SHP77 (cell line): Measurements from ENCODE around the gene UNC79.

Source experiments
- DNase-seq, 2 experiments: peaks; one replicate each; lab custom pipeline; 2025; lab: John Stamatoyannopoulos, UW

The UNC79 gene

DNA sequence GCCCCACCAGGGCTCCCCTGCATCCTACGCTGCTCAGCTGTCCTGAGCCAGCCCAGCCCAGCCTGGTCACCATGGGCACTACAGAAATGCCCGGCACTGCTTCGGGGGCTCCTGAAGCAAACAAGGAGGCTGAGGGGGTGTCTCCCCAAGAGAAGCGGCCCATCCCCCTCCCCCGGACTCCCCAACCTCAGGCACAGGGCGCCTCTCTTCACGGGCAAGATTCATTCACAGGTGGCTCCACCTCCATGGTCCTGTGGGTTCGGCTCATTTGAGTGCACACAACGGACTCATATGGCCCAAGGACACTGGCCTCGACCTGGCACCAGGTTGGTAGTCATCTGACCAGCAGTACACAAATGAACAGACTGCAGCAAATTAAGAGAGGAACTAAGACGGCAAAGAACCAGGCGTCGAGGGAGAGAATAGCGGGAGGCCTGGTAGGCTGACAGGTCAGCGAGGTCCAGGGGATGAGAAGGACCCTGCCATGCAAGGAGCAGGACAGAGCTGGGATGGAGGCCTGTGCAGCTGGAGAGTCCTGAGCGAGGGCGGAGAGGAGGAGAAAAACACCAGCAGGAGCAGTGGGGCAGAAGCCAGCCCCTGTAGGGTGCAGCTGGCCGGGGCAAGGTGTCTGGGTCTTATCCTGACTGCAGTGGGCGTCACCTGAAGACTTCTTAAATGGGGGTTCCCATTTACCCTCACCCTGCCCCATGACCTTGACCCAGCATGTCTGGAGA lies 297.3 kb downstream of the UNC79 start:
- DNase-seq = no peak

DNA sequence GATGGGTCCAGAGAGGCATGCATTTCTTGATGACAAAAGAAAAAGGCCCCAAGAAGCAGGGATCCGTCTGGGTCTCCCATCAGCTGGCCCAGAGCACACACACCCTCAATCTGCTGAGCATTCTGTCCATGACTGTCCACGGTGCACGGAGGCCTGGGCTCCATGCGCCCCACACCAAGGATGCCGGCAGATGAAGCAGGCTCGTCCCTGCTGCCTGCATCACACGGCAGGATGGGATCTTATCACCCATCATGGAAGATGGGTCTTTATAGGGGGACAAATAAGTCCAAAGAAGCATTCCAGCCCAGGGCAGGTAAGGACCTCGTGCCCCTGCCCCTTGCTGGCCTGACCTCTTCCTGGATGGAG lies 297.9 kb downstream of the UNC79 start:
- no peak for DNase-seq

DNA sequence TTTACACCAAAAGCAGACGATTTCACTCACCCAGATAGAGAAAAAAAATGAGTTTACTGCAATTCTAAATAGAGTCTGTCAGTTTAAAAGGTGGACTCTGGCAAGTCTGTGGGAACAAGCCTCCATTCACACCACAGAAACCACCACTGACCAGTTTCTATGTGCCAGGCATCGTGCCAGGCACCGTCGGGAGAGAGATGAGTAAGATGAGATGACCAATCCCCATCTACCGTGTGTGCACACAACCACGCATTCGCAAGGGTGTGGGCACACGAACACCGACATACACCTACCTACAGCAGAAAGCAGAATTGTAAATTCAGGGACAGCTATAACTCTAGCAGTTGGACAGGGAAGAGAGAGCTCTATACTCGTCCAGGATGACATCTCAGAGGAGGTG lies 299.3 kb downstream of the UNC79 start:
- no peak for DNase-seq

DNA sequence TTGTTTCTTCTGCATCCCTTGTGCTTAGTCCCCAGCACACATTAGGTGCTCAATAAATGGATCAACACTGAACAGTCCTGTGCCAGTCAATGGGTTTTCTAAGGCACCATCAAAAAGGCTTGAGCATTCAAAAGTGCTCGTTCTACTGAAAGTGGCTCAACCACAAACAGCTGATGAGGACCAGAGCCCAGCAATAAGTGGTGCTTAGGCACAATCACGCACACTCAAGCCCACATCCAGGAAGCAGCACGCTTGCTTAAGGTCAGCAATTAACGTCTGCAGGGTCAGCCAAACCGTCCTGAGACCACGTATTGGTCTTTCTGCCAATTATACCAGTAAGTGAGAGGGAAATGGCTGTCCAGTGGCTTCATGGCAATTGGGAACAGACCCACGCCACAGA lies 301.0 kb downstream of the UNC79 start:
- no peak for DNase-seq

DNA sequence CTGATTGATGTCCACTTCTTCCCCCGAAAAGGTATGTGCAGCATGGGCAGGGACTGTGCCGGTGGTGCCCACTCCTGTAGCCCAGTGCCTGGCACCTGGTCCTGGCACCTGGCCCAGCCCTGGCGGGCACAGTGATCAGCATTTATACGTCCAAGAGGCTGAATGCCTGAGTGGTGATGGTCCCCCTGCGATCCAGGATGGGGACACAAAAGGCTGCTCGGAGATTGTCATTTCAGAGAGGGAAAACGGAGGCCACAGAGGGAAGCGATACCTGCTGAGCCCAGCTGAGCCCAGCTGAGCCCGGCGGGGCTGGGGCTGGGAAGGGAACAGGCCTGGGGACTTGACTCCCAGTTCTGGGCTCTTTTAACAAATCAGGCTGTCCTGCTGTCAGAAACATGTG lies 301.8 kb downstream of the UNC79 start:
- DNase-seq = no peak

DNA sequence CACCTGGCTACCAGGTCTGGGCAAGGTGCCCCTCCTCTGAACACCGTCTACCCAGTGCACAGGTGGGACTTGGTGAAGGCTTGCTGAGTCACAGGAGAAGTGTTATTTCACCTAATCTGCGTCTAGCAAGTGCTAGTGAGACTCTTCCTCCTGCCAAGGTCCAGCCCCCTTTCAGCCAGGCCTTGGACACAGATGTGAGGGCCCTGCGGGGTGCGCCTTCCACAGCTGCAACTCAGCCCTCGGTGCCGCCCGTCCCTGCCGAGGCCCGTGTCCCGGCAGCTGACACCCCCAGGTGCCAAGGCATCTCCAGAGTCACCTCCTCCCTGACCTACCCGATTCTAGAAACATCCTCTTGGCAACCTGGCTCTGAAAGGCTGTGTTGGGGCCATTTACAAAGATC lies 302.5 kb downstream of the UNC79 start:
- no peak for DNase-seq

DNA sequence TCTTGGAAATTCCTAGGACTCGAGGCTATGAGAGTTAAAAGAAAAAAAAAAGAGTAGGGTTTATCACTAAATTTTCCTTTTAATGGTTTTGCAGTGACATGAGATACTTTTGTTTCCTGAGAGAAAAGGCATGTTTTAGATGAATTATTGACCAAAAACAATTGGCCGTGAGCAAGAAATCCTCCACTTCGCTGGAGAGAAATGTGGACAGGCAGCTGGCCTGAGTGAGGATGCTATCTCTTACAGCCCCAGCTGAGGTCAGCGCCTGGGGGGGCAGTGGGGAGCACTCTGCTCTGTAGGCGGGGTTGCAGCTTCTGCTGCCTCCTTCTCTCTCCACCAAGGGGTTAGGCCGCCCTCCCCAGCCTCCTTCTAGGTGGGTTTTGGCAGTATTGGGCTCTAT lies 302.9 kb downstream of the UNC79 start:
- no peak for DNase-seq

DNA sequence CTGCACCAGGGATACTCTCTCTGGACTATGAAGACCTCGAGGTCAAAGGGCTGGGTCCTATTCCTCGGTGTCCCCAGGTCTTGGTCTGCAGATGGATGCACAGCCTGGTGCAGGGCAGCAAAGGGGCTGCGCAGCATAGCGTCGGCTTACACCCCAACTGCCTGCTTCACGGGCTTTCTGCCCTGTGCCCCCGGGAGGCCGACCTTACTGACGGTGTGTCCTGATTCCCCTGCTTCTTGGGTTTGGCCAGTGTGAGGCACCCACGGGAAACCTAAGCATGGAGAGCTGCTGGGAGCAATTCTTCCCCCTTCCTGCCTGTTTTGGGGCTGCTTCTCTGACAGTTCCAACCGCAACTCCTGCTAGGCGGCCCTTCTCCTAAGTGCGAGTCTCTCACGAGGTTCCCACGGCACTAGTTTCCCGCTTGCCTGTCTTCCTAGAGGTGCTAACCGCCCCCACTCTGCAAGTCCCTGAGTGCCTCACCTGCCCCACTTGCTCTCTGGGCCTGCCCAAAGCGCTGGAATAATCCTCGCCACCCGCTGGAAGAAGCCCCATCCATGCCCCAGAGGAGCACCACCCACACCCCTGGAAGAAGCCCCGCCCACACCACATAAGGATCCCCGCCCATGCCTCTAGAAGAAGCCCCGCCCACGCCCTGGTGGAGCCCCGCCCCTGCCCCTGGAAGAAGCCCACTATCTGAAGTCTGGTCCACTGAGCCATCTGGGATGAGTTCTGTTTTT lies 303.5 kb downstream of the UNC79 start:
- DNase-seq = no peak

DNA sequence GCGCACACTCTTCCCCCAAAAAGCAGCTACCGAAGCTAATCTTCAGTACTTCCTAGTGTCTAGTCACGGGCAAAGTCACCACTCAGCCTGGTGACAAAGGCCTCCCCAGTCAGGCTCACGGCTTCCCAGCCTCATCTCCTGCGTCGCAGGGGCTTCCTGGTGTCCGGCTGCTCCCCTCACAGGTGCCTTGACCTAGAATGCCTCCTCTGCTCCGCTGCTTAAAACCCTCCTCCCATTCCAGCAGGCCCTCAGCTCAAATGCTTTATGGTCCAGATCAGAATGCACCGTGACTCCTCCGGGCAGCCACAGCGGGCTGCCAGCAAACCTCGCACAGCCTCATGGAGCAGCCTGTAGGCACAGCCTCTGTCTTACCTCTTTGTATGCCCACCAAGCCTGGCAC lies 304.5 kb downstream of the UNC79 start:
- DNase-seq = no peak

DNA sequence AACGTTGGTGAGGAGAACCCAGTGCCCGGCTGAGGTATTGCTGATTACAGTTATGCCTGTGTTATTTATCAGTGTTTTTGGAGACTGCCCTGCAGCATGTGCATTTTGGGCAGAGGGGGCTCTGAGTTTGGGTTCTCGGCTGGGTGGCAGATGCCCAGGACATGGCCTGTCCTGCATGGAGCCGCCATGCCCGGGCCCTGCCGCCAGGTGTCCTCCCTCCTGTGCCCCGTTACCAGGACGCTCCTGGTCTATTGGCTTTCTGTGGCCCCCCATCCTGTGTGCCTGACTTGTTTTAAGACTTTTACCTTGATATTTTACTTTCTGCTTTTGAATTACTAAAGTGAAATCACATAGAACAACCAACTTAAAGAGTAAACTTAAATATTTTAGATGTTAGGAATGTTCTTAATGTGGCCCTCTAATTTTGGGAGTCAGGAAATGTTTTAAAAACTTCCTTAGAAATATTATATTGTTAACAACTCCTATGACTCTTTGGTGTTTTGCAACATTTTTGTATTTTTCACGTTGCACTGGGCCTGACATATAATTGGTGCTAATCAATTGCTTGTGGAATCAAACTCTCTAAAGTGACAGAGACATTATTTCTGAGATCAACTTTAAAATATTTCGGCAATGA lies 305.8 kb downstream of the UNC79 start:
- DNase-seq = no peak

DNA sequence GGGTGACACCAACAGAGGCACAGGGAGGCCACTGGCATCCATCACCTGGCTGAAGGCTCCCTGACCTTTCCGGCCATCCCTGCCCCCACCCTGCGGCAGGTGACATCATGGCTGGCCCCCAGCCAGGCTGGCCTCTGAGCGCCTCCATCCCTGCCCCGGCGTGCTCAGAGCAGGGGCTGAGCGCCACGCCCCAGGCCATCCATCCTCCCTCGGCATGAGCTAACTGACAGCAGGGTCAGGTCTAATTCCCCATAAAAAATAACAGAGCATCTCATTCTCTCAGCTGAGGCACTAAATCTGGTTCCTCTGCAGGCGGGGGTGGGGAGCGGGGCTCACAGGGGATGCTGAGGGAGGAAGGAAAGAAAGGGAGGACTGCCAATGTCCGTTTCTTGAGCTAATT lies 306.9 kb downstream of the UNC79 start:
- DNase-seq = peak in 1 of 2 experiments; percentile 12

DNA sequence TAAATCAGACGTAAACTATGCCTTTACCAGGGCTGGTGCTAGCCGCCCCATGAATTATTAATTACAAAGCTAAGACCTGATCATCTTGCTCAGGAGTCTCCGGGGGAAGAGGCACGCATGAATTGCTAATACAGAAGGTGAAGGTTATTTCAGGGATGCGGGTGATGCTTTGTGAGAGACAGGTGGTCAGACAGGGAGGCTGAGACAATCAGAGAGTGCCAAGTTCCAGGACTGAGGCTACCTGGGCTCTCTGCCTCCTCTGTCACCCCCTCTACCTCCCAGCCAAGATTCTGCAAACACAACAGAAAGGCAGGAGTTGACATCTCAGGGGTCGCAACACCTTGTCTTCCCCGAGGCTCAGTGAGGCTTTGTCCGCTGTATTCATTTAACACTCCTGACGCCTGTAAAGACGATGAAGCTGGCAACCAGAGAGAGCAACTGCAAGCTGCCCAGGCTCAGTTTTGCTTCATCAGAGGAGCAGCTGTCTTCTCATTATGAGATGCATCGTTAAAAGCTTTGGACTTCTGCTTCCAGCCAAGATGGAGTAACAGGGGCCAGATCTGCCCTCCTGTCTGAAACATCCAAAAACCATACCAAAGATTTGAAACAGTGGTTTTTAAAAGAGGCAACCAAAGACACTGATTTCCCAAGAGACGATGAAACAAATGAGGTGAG lies 311.0 kb downstream of the UNC79 start:
- DNase-seq = no peak

DNA sequence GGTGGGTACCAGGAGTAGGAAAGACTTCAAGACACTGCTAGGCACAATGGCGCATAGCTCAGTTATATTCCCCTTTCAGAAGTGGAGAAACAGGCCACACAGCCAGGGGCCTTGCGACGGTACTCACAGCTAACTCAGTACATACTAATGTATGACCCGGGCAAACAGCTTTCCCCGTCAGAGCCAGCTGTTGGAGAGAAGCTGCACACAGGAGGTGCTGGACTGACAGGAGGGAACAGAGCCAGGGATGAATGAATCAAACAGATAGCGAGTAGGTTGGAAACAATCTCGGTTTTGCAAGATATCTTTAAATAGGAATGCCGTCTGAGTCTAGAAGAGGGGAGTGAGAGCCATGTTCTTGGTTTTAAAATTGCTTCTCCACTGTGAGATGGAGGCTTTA lies 312.0 kb downstream of the UNC79 start:
- DNase-seq = no peak

DNA sequence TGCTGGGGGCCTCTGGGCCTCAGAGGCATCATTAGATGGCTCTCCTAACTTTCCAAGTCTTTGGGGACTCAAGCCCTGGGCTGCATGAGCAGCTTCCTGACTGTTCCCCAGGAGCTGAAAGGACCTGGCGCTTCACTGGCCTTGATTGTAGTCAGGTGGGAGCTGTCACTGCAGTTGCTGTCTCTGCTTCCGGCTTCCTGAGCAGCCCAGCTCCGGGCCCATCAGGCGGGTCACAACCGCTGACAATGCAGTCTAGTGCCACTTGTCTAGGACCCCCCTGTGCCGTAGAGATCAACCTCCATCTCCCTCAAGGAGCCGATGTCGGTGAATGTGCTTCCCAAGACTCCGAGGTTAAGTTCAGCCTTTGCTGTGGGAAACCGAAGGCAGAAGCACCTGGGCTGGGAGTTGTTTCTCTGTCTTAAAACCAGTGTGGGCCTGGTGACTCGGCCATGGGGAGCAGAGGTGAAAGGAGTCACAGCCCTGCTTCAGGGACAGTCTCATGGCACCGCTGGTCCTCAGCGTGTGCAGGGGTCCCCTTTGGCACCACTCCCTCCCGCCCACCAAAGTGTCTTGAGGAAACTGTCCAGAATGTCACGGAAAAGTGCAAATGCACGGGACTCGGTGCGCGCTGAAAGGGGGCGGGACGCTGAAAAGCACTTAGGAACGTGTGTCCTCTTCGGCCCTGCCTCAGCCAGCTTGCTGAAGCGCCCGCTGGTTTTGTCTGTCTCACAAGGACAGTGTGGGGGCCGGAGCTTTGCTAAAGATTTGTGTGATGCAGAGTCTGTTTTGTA lies 312.7 kb downstream of the UNC79 start:
- DNase-seq = no peak

DNA sequence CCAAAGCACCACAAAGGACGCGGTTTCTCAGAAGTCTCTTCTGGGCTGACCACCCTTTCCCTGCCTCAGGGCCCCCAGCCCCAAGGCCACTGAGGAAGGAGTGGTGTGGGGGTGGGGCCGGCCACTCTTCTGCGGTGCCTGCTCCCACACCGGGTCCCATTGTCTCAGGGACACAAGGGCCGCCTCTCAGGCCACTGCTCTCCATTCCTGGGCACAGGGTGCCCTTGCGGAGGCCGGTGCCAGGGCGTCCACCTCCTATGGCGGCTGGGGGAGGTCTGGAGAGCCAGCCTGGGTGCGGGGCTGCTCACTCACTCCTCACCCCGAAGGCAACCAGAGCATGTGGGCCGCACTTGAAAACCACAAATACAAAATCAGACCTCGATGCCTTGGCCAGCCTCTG lies 313.4 kb downstream of the UNC79 start:
- no peak for DNase-seq

DNA sequence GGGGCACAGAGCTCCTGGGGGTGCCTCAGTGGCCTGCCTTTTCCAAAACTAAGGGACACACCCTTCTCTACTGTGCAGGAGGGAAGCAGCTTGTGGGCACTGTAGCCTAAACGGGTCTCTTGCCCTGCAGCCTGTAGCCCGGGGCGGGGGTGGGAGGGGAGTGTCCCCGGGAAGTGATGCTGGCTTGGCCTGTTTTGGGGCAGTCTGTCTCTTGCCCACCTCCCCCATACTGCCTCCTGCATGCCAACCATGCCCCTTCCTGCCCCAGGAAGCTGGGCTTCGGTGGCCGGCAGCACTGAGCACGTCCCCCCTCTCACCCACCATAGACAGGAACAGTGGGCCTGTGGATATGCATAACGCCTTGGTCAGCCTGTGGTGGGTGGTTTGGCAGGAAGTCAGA lies 314.1 kb downstream of the UNC79 start:
- DNase-seq = no peak

DNA sequence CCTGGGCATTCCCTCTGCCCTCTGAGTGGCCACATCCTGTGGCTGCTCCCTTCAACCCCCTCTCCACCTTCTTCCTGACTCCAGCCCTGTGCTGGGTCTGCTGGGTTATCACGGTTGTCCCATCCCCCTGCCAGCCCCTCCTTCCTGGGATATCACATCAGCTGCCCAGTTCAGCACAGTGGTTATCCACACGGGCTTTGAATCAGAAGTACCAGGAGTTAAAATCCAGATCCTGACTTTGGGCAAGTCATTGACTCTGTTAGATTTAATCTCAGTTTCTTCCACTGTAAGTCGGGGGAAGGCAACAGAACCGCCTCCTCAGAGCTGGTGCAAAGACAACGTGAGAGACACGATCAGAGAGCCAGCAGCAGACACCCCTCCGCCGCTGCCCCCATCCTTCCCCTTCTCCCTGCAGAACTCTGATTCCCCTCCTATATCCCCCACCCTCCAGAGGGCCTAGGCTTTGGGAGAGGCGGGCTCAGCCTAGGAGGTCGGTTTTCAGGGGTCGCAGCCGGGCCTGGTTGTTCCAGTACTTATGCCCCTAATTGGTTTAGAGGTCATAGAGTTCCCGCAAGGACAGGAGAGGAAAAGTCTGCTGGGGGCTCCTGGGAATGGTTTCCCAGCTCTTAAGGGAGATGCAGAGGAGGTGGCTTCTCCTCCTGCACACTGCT lies 315.0 kb downstream of the UNC79 start:
- no peak for DNase-seq

DNA sequence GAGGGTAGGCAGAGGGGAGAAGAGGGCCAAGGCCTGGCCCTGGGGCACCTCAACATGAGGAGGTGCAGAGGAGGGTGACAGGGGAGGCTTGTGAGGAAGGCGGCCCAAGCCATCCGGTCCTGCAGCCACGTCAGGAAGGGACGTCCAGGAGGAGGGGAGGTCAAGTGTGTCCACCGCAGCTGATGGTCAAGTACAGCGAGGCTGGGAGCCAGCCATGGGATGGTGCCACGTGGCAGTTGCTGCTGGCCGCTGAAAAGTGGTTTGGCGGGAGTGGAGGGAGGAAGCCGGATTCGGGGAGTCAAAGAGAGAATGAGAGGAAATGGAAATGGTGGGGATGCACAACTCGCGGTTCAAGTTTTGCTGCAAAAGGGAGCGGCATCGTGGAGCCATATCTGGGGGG lies 316.4 kb downstream of the UNC79 start:
- no peak for DNase-seq

DNA sequence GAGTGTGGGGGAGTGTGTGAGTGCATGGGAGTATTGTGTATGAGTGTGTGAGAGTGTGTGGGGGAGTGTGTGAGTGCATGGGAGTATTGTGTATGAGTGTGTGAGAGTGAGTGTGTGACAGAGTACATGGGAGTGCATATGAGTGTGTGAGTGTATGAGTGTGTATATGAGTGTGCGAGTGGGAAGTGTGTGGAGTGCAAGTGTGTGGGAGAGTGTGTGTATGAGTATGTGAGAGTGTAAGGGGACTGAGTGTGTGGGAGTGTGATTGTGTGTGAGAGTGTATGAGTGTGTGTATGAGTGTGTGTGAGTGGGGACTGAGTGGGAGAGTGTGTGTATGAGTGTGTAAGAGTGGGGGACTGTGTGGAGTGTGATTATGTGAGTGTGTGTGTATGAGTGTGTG lies 316.8 kb downstream of the UNC79 start:
- DNase-seq = no peak

DNA sequence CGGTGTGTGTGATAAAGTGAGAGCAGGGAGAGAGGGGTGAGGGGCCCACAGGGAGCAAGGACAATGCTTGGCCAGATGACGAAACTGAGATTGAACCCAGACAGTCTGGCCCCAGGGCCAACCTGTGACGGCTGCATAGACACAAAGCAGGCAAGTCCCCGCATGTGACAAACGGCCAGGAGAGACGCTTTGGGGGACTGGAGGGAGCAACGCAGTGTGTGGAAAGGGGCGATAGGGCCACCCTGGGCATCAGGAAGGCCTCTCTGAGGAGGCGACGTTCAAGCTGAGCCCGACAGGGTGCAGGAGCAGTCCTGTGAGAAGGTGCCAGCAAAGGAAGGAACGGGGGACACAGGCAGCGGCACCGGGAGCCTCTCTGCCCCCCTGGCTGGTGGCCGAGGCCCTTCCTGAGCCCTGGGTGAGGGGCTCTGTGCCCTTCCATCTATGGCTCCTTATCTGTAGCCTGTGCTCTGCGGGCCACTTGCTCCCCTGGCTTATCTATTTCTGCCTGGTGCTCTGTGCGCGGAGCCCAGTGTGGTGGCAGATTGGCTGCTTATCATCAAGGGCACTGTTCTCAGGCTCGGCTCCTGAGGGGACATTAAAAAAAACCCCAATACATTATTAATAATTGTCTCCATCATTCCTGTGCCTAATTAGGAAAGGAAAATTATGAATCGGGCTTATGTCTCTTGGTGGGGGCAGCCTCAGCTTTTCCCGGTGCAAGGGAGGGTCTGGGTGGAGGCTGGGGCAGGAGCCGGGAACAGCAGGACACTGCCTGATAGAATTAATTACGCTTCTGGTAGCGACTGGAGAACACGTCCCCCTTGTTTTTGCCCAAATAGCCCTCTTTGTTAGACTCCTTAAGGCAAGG lies 317.7 kb downstream of the UNC79 start:
- DNase-seq = no peak

DNA sequence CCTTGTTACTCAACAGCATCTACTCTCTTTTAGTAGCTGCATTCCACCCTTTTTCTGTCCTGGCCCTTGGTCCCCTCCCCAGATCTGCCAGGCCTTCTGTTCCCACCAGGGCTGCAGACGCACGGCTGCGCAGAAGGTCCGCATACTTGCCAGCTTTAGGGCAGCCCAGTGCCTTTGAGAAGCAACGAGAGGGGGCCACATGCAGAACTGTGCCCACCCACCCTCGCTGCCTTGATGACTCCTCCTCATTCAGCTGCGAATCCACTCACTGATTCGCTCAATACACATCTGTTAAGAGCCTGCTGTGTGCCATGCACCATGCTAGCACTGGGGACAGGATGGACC lies 318.3 kb downstream of the UNC79 start:
- DNase-seq = no peak
